HG03457 (cell line): ENCODE measurements around the gene PNMA8B.

Experiments
- ATAC-seq: cut with Tn5 transposase; IDR thresholded peaks from one replicate; pipeline ENCODE4 v1.9.1; 2021; ENCODE audit warnings: moderate number of reproducible peaks; ENCODE audit not compliant: unreplicated experiment

Gene PNMA8B

DNA sequence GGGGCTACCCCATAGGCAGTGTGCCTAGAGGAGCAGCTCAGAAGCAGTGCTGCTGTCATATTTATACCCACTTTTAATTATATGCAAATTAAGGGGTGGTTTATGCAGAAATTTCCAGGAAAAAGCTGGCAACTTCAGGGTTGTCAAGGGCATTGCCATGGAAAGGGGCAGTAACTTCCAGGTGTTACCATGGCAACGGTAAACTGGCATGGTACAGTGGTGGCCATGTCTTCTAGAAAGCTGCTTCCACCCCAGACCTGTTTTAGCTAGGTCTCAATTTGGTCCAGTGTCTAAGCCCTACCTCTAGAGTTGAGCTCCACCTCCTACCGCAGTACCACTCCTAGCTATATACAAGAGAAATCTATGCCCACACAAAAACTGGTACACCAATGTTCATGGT, 35.6 kb downstream of the PNMA8B start:
- ATAC-seq = no peak

DNA sequence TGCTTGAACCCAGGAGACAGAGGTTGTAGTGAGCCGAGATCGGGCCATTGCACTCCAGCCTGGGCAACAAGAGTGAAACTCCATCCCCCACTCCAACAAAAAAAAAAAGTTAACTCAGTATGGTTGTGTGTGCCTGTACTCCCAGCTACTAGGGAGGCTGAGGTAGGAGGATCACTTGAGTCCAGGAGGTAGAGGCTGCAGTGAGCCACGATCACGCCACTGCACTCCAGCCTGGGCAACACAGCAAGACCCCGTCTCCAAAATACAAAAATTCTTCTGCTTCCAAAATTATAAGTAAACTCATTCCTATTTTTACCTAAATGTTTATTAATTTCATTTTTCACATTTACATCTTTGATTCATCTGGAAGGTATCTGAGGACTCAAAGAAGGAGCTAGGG, 38.7 kb downstream of the PNMA8B start:
- ATAC-seq = no peak

DNA sequence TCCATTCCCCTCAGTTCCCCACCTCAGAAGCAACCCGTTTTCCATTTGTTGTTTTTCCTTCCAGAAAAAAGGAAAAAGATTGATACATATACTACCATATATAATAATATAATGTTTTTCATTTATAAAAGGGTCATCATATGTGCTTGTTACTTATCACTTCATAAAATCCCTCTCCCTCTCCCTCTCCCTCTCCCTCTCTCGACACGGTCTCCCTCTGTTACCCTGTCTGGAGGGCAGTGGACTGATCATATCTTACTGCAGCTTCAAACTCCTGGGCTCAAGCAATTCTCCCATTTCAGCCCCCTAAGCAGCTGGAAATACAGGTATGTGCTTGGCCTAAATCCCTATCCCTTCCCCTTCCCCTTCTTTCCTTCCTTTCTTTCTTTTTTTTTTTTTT, 41.4 kb downstream of the PNMA8B start:
- no peak for ATAC-seq

DNA sequence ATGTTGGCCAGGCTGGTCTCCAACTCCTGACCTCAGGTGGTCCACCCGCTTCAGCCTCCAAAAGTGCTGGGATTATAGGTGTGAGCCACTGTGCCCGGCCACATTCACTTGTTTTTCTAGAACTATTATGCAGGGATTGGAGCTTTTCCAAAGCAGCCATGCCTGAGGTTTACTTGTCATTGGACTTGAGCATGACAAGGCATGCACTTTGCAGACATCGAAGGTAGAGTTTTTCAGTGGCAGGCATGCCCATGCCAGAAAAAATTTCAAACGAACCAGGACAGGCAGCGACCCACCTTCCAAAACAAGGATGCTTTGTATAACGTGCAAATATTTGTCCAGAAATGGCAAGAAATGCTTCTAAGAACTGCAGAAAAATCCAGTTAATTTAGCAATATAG, 42.0 kb downstream of the PNMA8B start:
- ATAC-seq = no peak

DNA sequence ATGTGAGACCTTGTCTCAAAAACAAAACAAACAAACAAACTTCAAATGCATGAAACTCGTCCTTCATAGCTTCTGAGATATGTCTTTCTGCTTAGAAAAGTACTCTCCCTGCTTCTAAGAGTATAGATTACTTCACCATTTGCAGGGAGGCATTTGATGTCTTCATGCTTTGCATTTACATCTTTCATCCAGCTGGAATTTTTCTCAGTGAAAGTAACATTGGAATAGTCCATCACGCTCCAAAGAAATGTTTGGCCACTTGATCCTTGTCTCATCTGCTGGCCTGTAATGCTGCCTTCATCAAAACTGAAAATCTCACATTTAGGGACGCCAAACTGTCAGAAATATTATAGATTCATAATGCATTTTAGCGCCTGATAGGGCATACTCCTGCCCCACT, 43.5 kb downstream of the PNMA8B start:
- no peak for ATAC-seq

DNA sequence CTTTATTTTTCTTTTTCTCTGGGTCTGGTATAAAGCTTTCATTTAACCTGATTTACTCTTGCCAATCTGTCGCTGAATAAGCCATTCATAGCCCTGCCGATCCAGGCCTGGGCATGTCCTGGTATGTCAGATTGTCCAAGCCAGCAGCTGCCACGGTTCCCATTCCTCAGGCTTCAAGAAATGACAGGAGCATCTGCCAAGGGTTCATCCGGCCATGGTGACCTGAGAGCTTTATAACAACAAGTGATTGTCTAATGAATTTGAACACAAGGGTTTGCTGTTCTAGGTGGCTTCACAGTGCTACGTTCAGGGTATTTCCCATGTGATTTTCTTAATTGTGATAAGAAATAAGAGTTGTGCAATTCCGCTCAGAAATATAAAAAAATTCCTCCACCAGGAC, 44.3 kb downstream of the PNMA8B start:
- no peak for ATAC-seq

DNA sequence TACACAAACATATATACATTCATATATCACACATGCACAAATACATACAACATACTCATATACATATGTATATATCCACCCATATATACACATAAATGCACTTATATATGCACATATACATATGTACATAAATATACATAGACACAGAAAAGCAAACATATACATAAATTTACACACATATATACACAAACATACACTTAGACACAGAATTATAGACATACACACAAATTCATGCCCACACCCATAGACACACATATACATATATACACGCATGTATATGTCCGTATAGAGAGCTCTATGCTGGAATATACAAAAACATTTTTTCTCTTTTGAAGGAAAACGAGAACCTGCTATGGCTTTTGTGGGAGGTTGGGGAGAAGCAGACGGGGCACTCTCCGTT, 44.9 kb downstream of the PNMA8B start:
- no peak for ATAC-seq

DNA sequence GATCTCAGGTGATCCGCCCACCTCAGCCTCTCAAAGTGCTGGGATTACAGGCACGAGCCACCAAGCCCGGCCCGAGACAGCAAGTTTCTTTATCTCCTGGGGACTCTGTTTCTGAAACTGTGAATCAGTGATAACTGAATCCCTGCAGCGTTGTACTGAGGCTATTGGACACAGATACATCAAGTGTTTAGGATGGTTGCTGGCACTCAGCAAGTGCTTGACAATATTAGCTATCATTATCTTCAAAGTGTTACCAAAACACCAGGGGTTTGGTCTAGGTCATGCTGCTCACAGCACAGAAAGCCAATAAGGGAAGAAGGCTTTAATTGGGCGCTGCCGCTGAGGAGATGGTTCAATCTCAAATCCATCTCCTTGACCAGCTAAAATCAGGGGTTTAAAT, 46.4 kb downstream of the PNMA8B start:
- no peak for ATAC-seq

DNA sequence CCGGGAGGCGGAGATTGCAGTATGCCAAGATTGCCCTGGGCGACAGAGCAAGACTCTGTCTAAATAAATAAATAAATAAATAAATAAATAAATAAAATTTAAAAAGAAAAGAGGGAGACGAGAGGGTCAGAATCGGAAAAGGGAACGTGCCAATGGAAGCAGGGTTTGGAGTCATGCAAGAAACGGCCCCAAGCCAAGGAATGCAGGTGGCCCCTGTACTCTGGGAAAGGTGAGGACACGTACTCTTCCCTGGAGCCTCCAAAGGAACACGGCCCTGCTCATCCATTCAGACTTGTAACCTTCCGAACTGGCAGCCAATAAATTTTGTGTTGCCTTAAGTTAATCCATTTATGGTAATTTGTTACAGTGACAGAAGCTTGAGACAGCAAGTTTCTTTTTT, 47.1 kb downstream of the PNMA8B start:
- ATAC-seq = no peak

DNA sequence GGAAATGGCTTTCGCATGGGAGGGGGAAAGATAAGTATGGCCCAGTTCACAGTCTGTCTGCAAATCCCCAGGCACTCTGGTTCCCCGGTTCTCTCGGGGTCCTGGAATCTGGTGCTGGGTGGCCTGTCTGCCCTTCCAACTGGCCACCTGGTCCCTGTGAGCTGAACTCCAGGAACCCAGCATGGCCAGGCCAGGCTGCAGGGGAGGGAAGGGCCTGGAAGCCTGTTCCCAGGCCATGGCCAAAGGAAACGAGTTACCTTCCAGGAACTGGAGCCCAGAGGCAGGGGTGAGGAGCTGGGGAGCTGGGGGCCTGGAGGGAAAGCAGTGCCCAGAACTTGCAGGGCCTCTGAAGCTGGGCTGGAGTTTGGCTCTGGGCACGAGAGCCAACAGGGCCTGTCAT, 47.8 kb downstream of the PNMA8B start:
- ATAC-seq = no peak

DNA sequence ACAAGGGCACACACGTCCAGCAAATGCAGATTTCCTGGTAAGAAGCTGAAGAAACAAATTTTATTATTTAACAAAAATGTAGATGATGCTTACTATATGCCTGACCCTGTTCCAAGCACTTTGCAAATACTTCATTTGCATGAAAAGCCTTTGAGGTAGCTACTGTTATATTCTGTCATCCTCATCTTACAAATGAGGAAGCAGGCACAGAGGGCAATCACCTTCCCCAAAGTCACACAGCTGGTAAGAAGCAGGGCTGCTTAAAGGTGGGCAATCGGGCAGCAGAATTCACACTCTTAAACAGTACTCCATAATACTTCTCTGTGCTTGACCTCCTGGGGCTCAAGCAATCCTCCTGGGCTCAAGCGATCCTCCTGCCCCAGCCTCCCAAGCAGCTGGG, 48.7 kb downstream of the PNMA8B start:
- ATAC-seq = no peak

DNA sequence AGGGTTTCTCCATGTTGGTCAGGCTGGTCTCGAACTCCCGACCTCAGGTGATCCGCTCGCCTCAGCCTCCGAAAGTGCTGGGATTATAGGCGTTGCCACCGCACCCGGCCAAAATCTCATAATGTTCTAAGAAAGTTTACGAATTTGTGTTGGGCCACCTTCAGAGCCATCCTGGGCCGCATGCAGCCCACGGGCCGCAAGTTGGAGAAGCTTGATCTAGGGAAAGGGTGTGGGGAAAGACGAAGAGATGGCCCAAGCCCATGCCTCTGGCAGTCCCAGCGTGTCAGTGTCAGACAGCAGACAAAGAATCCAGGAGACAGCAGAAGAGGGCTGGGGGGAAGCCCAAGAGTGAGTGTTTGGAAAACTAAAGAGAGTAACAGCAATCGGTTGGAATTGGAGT, 49.6 kb downstream of the PNMA8B start:
- ATAC-seq = no peak

DNA sequence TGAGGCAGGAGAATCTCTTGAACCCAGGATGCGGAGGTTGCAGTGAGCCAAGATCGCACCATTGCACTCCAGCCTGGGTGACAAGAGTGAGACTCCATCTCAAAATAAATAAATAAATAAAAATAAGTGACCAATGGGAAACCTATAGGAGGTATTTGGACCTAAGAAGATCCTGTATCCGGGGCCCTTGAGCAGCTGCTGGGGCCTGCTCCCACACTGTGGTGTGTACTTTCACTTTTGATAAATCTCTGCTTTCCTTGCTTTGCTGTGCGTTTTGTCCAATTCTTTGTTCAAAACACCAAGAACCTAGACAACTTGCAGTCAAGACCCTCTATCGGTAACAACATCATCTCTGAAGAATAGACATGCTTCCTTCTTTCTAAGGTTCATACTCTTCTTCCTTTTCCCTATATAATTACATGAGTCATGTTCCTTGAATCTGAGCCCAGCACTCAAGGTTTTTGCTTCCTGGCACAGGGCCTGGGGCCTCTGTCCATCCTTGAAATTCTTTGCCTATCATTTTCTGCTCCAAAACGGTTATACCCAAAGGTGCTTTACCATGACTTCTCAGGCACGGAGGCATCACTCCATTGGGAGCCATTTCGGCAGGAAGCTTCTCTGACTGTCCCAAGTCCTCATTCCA, 52.7 kb downstream of the PNMA8B start:
- no peak for ATAC-seq

DNA sequence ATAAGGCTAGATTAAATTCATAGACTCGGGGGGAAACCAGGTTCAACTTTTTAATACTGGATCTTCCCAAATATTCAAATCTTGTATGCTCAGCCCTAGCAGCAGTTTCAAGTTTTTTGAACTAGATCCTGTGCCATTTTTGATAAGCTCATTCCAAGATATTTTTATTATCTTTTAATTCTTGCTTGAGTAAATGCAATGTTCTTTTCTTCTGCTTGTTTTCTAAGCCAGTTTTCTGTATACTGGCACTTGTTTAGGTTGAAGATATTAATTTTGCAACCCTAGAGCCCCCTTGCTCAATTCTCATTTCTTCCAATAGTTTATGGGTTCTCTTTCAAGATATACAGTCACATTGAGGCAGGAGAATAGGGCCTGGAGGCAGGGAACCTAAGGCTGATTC, 53.8 kb downstream of the PNMA8B start:
- ATAC-seq = no peak
